Body of pancreas (tissue), 4 donors: ENCODE data around the gene DNAJB13.

Experiments
- CTCF ChIP-seq, 7 experiments: fragments of 450-650 bp in 4 of 7; fragments of 200-600 bp in 3 of 7; sonication (generic) in 3 of 7; IDR thresholded peaks; one replicate each; pipeline ENCODE4 v1.5.1; 2016 to 2019; ENCODE audit warnings: antibody characterized with exemption in 7 of 7
- POLR2A ChIP-seq, 3 donors: fragments of 450-650 bp; IDR thresholded peaks; one replicate each; pipeline ENCODE4 v1.6.1; 2016; ENCODE audit warnings: antibody characterized with exemption in 3 of 3, mild to moderate bottlenecking in 2 of 3

- TF ChIP-seq CTCF (IDR thresholded peaks at IDR 0.05) (no peak), POLR2A (IDR thresholded peaks at IDR 0.05) (no peak)
Observed at GRCh38 chr11:73989156-73989555, 38.3 kb downstream of the DNAJB13 start.
